A549 (cell line): ENCODE measurements around the gene HSPBAP1. TPM values are rescaled to one million over a fixed set of nuclear protein-coding genes. Genes with fewer than 3 reads are reported as not detected.

Experiments used
- ATAC-seq, 2 experiments: fragments of 200-7000 bp in 1 of 2; fragments of >200 bp in 1 of 2; cut with Nextera tagmentation in 1 of 2; cut with Tn5 transposase in 1 of 2; 3 replicates each; pipeline versions ENCODE4 v1.8.0 to v1.9.1; 2018 to 2020; ENCODE audit warnings: mild to moderate bottlenecking in 1 of 2, moderate library complexity in 1 of 2
- CTCF ChIA-PET: fragments of 300-600 bp; sonication (Branson Sonifier 250); formaldehyde crosslinking; extraction: SDS; loops from one replicate; lab custom pipeline; 2021; ENCODE audit warnings: antibody characterized with exemption, inconsistent platforms; lab: Yijun Ruan, JAX
- POLR2A ChIA-PET: fragments of 350-600 bp; formaldehyde crosslinking; extraction: SDS; loops from one replicate; lab custom pipeline; 2021; ENCODE audit warnings: antibody characterized with exemption, inconsistent platforms; lab: Yijun Ruan, JAX
- DNase-seq, 2 experiments: peaks; one replicate each; pipeline versions ENCODE4 v3.0.0 to v3.0.0-alpha.2; 2011 to 2016; ENCODE audit warnings: low read depth in 1 of 2, low spot score in 1 of 2
- FAIRE-seq: peaks from 2 replicates; lab custom pipeline; 2011; peaks lifted over from hg19 to GRCh38; lab: Jason Lieb, UNC
- H3K27ac ChIP-seq, 2 experiments: fragments of >200 bp; sonication (Bioruptor Twin); formaldehyde crosslinking; 3 replicates each; pipeline ENCODE4 v1.5.1; 2016 to 2017
- H3K4me1 ChIP-seq: fragments of >200 bp; sonication (Bioruptor Twin); formaldehyde crosslinking; 3 replicates; pipeline ENCODE4 v1.6.1; 2016
- H3K4me2 ChIP-seq: fragments of >200 bp; sonication (Bioruptor Twin); formaldehyde crosslinking; 3 replicates; pipeline ENCODE4 v1.6.1; 2016
- H3K4me3 ChIP-seq: fragments of >200 bp; sonication (Bioruptor Twin); formaldehyde crosslinking; 3 replicates; pipeline ENCODE4 v1.5.1; 2016
- H3K9me3 ChIP-seq: fragments of >200 bp; sonication (Bioruptor Twin); formaldehyde crosslinking; 3 replicates; pipeline ENCODE4 v1.6.1; 2016
- BCL3 ChIP-seq: fragments of >200 bp; sonication (Bioruptor Twin); formaldehyde crosslinking; IDR thresholded peaks from 3 replicates; pipeline ENCODE4 v1.6.1; 2016
- BHLHE40 ChIP-seq: IDR thresholded peaks from 2 replicates; pipeline ENCODE4 v1.6.1; 2012; ENCODE audit warnings: low read depth, low read length, inconsistent platforms
- CBX2 ChIP-seq: fragments of 200-600 bp; sonication (generic); IDR thresholded peaks from 2 replicates; pipeline ENCODE4 v1.6.1; 2016; ENCODE audit warnings: low read depth, mild to moderate bottlenecking, borderline replicate concordance
- CHD4 ChIP-seq: fragments of 200-600 bp; sonication (generic); IDR thresholded peaks from 2 replicates; pipeline ENCODE4 v1.6.1; 2016; ENCODE audit warnings: antibody characterized with exemption, mild to moderate bottlenecking, borderline replicate concordance
- CTCF ChIP-seq: fragments of >200 bp; sonication (Bioruptor Twin); formaldehyde crosslinking; IDR thresholded peaks from 3 replicates; pipeline ENCODE4 v1.5.1; 2016
- FOXS1 ChIP-seq: fragments of 250-450 bp; sonication (Bioruptor Pico); IDR thresholded peaks from 2 replicates; pipeline ENCODE4 v1.5.0; 2020; ENCODE audit warnings: mild to moderate bottlenecking, moderate library complexity
- HOXA7 ChIP-seq: fragments of 250-450 bp; sonication (Bioruptor Pico); IDR thresholded peaks from 2 replicates; pipeline ENCODE4 v1.5.0; 2020; ENCODE audit warnings: mild to moderate bottlenecking, moderate library complexity
- HOXB13 ChIP-seq: fragments of 250-450 bp; sonication (Bioruptor Pico); IDR thresholded peaks from 2 replicates; pipeline ENCODE4 v1.5.0; 2020; ENCODE audit warnings: low read depth, mild to moderate bottlenecking, moderate library complexity
- KDM1A ChIP-seq: fragments of 200-600 bp; sonication (generic); IDR thresholded peaks from 2 replicates; pipeline ENCODE4 v1.6.1; 2016; ENCODE audit warnings: low read depth, mild to moderate bottlenecking
- MAFK ChIP-seq: fragments of 450-650 bp; IDR thresholded peaks from 2 replicates; pipeline ENCODE4 v1.6.1; 2014; ENCODE audit not compliant: partially characterized antibody
- MAZ ChIP-seq: fragments of 150-350 bp; IDR thresholded peaks from 2 replicates; pipeline ENCODE4 v1.6.1; 2014; ENCODE audit warnings: antibody characterized with exemption, low read depth, low read length, borderline replicate concordance
- MYC ChIP-seq: IDR thresholded peaks from 2 replicates; pipeline ENCODE4 v1.6.1; 2012; ENCODE audit warnings: mild to moderate bottlenecking, inconsistent platforms, low read length, improper control_type of control experiment, borderline replicate concordance
- NFE2L2 ChIP-seq: fragments of 150-350 bp; conservative IDR thresholded peaks from 2 replicates; pipeline ENCODE4 v1.6.1; 2014; ENCODE audit warnings: low read length
- NPAS2 ChIP-seq: fragments of 250-450 bp; sonication (Bioruptor Pico); IDR thresholded peaks from 2 replicates; pipeline ENCODE4 v1.8.0; 2022; ENCODE audit warnings: mild to moderate bottlenecking, moderate library complexity, borderline replicate concordance
- PHF8 ChIP-seq: fragments of 200-600 bp; sonication (generic); IDR thresholded peaks from 2 replicates; pipeline ENCODE4 v1.6.1; 2016; ENCODE audit warnings: low read depth, mild to moderate bottlenecking, antibody characterized with exemption, moderate library complexity, borderline replicate concordance
- RAD21 ChIP-seq, 2 experiments: fragments of >200 bp in 1 of 2; sonication (Bioruptor Twin) in 1 of 2; formaldehyde crosslinking in 1 of 2; IDR thresholded peaks in 1 of 2; conservative IDR thresholded peaks in 1 of 2; 2 replicates in 1 of 2; 3 replicates in 1 of 2; pipeline ENCODE4 v1.6.1; 2012 to 2018; ENCODE audit warnings: inconsistent platforms in 1 of 2
- SREBF2 ChIP-seq: fragments of 450-650 bp; IDR thresholded peaks from 2 replicates; pipeline ENCODE4 v1.6.1; 2014; ENCODE audit warnings: mild to moderate bottlenecking, moderate library complexity
- TFCP2L1 ChIP-seq: fragments of 250-450 bp; sonication (Bioruptor Pico); IDR thresholded peaks from 2 replicates; pipeline ENCODE4 v1.5.0; 2021; ENCODE audit warnings: mild to moderate bottlenecking
- TP53 ChIP-seq: fragments of 250-450 bp; sonication (Bioruptor Pico); IDR thresholded peaks from 2 replicates; pipeline ENCODE4 v1.5.0; 2021; ENCODE audit warnings: mild to moderate bottlenecking, moderate library complexity
- ZC3H11A ChIP-seq: fragments of 450-650 bp; IDR thresholded peaks from 2 replicates; pipeline ENCODE4 v1.6.1; 2014; ENCODE audit warnings: antibody characterized with exemption, mild to moderate bottlenecking
- WGBS: methylation state at CpG from one replicate; pipeline ENCODE4 v1.1.6; 2017; ENCODE audit errors: missing lambda C conversion rate; 5-methylcytosine and 5-hydroxymethylcytosine counted together
- polyA plus RNA-seq, 4 experiments: library from polyadenylated mRNA; depleted of rRNA in 3 of 4; stranded (reverse); fragments of >200 nt; fragmentation: RNase III in 1 of 4; extraction: RNeasy Plus Mini Kit Qiagen cat#74134 plus additional on column Dnase treatment in 1 of 4; gene quantifications; 2 replicates in 3 of 4; 3 replicates in 1 of 4; pipeline ENCODE4 v1.2.3, GENCODE V29; 2011 to 2017
- TF ChIP-seq, protein P1 (sequence below): fragments of 450-650 bp; IDR thresholded peaks from 2 replicates; pipeline ENCODE4 v1.6.1; 2014; ENCODE audit warnings: antibody characterized with exemption
- TF ChIP-seq, protein P2 (sequence below): IDR thresholded peaks from 2 replicates; pipeline ENCODE4 v1.6.1; 2012

The HSPBAP1 gene
- polyA plus RNA-seq, 2 of the 4 experiments (the other 2 are of a cell fraction) = 6.3 to 9.2 TPM

DNA sequence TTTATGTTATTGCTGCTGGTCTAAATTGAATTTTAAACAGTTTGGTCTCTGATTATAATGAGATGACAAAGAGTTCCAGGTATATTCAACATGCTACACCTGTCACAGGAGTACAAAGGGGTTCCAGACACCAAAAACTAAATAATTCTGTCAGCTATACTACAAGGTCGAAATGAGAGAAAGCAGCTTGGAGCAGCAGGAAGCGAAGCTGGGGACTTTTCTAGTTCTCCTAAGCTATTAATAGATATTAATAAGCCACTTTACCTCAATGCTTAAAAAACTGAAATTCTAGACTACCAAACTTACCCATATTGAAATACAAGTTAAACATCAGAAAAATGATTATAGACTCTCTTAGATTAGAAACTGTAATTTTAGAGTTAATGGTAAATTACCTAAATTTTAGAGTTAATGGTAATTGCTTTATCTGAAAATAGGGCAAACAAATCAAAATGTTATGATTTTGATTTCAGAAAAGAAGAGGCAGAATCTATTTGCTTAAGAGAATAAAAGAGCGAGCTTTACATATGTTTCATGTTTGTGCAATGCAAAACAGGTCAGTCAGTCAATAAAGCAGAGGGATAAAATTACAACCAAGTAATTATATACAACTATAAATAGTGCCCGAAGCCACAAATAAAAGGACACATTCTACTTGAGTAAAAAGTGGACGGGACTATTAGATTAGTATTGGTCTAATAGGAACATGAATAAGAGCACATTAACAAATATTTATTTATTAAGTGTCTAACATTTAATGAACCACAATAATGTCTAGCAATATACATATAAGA lies 16.8 kb downstream of the HSPBAP1 start:
- ATAC-seq = no peak

DNA sequence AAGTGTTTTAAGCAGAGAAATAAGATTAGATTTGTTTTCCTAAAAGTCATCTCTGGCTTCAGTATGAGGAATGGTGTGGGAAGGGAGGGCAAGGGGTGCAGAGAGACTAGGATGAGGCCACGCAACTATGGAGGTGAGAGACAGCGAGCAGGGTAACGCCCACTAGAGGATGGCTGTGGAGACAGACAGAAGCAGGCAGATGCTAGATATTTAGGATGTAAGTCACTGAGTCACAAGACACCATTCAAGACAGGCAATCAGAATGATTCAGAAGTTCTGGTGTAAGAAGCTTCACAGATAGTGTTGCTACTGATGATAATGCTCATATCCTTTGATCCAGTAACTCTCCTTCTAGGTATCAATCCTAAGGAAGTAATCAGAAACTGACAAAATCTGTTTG lies 19.1 kb downstream of the HSPBAP1 start:
- H3K4me3 ChIP-seq = no peak overlapping the region
- FAIRE-seq = no peak
- no peak overlapping the region for H3K4me2 ChIP-seq
- POLR2A ChIA-PET = no interaction called here
- peak; percentile 50 to 51; a peak in 3 of 6 replicates for ATAC-seq
- no peak for TF ChIP-seq CHD4
- no peak for TF ChIP-seq HOXA7 (CRISPR knock-in tag)
- TF ChIP-seq PHF8 = no peak
- TF ChIP-seq BCL3 = no peak
- TF ChIP-seq MYC = no peak
- no peak for TF ChIP-seq TFCP2L1
- TF ChIP-seq FOXS1 (CRISPR knock-in tag) = no peak
- TF ChIP-seq NFE2L2 = no peak
- TF ChIP-seq, protein P1, sequence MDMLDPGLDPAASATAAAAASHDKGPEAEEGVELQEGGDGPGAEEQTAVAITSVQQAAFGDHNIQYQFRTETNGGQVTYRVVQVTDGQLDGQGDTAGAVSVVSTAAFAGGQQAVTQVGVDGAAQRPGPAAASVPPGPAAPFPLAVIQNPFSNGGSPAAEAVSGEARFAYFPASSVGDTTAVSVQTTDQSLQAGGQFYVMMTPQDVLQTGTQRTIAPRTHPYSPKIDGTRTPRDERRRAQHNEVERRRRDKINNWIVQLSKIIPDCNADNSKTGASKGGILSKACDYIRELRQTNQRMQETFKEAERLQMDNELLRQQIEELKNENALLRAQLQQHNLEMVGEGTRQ = no peak
- TF ChIP-seq RAD21 (conservative IDR thresholded peaks at IDR 0.05 in 1 of 2, IDR thresholded peaks at IDR 0.05 in 1 of 2) = no peak
- TF ChIP-seq, protein P2, sequence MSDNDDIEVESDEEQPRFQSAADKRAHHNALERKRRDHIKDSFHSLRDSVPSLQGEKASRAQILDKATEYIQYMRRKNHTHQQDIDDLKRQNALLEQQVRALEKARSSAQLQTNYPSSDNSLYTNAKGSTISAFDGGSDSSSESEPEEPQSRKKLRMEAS = no peak
- no peak for TF ChIP-seq NPAS2 (CRISPR knock-in tag)
- TF ChIP-seq MAZ = no peak
- TF ChIP-seq BHLHE40 = no peak
- TF ChIP-seq ZC3H11A = no peak
- no peak for TF ChIP-seq HOXB13 (CRISPR knock-in tag)
- no peak for TF ChIP-seq MAFK
- no peak for TF ChIP-seq TP53 (CRISPR knock-in tag)
- no peak for TF ChIP-seq CBX2
- no peak overlapping the region for H3K27ac ChIP-seq
- peak in 1 of 2 experiments; percentile 24 for DNase-seq
- CTCF ChIA-PET = interaction anchor here (2.1 kb wide), 1 partner anchor 20 kb away, joined by 8 read pairs; no protein-coding TSS in a partner anchor
- 87% methylated on average over 3 of the region's 3 CpGs for WGBS
- 0 out of 3 replicates have a peak, but pooled peaks cover 3% of the 10 kb centered on the region for H3K4me1 ChIP-seq
- H3K9me3 ChIP-seq = no peaks in the 10 kb centered on the region

More for the DNA sequence above, 16.8 kb downstream of the HSPBAP1 start:
- no peak for TF ChIP-seq CTCF
- no peak for TF ChIP-seq KDM1A
- TF ChIP-seq SREBF2 = no peak
- TF ChIP-seq, all 56 proteins: peak for 0
- ChIA-PET POLR2A (interaction anchor here (0.6 kb wide), 1 partner anchor 9 kb away, joined by 3 read pairs; no protein-coding TSS in a partner anchor), CTCF (no interaction called here)
- DNase-seq (no peak), FAIRE-seq (no peak)
- Histone ChIP-seq H3K4me2 (no peak overlapping the region), H3K4me1 (0 out of 3 replicates have a peak, but pooled peaks cover 3% of the 10 kb centered on the region), H3K9me3 (no peaks in the 10 kb centered on the region), H3K27ac (no peak overlapping the region), H3K4me3 (no peak overlapping the region)
- 71% methylated on average over 5 of the region's 5 CpGs for WGBS
